HG02840 (cell line): ENCODE data around the gene AFF2.

Source experiments
- ATAC-seq: cut with Tn5 transposase; IDR thresholded peaks from one replicate; pipeline ENCODE4 v1.9.1; 2021; ENCODE audit warnings: mild to moderate bottlenecking, moderate library complexity, moderate number of reproducible peaks; ENCODE audit not compliant: unreplicated experiment, low FRiP score

Gene AFF2

DNA sequence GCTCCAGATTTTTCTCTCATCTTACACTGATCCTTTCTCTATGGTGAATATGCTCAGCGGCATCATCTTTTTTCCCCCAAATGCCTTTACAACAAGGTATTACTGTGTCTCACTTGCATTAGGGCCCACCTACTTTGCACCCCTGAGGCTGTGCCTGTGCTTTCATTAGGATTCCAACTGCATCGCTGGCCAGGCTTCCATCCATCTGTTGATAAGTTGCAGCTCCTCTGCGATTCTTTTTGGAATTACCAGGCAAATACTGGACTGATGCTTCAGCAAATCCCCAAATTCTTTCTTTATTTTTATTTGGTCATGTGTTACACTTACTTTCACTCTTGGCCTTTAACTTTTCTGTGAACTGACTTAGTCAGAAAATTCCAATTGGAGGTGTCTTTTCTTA is 77.3 kb downstream of the AFF2 start:
- no peak for ATAC-seq

DNA sequence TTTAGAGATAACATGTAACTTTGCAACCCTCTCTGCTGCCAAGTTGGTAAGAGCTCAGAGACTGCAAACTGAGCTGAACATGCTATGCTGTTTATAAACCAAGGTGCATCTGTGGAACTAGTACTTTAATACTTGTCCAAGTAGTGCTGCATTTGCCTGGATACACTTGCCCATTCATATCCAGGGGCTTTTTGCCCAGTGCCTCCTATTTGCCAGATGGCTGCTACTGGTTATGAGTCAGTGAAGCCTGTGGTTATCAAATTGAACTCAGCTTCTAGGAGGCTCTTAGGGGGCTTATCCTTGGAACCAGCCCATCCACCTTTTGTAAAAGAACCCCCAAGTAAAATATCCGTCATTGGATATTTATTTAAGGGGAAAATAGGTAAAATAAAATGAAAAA is 79.6 kb downstream of the AFF2 start:
- ATAC-seq, result no peak

DNA sequence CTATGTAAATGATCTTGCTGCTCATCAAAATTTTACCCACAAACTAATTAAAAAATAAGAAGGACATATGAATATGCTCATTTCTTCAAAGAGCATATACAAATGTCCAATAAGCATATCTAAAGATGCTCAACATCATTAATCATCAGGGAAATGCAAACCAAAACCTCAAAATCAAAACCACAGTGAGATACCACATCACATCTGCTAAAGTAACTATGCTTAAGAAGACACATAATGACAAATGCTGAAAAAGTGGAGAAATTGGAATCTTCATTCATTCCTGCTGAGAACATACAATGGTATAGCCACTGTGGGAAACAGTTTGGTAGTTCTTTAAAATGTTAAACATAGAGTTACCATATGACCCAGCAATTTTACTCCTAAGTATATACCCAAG is 81.9 kb downstream of the AFF2 start:
- no peak for ATAC-seq

DNA sequence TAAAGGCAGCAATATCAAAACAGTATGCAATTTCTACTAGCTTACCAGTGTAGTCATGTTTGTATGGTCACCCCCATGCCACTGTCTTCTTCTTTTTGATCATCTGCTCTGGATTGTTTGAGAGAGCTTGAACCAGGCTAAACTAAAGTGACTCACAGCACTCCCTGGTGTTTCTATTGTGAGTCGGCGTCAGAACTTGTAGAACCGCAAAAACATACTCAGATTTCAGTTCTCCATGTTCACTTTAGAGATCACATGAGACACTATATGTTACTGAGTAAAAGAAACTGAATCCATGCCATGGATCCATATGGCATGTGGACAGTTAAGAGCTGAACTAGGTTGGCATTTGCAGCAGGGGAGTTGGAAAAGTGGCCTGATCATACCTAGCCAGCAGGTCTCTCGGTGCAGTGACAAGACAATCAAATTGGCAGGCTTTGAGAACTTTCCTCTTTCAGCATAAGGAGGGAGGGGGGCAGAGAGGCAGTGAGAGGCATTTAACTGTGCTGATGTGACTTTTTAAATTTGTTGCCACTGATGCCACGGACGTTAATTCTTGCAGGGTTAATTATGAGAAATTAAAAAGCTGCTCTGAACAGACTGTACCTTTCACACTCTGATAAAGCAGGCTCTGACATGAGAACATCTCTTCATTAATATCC is 88.4 kb downstream of the AFF2 start:
- ATAC-seq, result no peak

DNA sequence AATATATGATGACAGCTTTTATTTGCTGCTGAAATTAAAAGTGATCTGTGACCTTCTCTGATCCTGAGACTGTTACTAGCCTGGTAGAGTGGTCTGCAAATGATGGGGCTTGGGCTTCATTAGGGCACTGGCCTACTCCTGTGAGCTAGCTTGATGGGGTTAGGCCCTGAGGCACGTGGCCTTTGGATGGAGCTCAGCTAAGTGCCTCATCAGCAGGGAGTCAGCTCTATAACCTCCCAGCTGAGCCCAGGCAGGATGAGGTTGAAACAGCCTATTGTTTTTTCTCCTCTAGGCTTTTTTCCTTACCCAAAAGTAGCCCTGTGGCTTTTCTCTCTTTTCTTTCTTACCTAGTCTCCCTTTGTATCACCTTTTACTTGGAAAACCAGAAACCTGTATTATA is 92.2 kb downstream of the AFF2 start:
- ATAC-seq, result no peak

DNA sequence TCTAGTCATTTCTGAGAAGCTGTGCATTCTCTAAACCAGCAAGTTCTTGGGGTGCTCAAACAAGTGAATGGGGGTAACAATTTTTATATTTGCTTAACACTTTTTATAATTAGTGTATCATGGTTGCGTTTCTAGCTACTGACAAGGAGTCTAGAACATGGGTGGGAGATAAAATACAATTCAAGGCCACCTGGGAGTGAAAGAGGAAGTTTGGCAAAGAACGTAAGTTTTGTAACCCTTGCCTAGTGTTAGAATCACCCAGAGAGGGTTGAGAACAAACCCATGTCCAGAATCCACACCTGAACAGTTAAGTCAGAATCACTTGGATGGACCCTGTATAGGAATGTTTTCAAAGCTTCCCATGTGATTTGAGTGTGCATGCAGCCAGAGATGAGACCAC is 92.7 kb downstream of the AFF2 start:
- ATAC-seq, result no peak

DNA sequence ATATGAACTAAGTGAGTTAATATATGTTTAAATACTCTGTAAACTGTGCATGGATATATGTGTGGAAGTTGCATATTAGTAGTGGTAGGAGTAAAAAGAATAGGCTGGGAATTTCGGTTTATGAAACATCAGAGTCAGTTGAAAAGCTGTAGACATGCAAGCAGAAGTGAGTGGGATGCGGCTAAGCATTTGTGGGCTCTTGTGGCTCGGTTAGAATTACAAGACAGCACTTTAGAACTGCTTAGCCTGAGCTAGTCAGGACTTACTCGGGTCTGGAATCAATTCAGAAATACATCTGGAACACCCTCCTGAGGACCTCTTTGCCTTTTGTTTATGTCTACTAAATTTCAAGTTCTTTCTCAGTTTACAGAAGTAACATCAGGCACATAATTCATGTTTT is 93.6 kb downstream of the AFF2 start:
- ATAC-seq, result no peak

DNA sequence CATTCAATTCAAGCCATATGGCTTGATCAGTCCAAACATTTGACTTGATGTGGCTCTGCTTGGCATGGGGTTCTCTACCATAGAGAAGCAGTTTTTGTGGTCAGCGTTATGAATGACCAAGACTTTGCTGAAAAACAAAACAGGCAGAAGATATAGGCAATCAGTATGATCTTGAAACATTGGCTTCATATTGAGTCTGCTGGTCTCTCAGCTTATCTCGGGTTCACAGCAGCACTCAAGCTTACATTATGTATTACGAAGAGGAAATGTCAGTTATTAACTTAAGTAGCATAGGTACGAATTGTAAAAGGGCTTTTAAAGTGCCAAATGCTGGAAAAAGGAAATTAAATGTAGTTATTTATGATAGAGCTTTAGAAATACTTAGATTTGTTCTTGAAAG is 99.0 kb downstream of the AFF2 start:
- ATAC-seq, result no peak

DNA sequence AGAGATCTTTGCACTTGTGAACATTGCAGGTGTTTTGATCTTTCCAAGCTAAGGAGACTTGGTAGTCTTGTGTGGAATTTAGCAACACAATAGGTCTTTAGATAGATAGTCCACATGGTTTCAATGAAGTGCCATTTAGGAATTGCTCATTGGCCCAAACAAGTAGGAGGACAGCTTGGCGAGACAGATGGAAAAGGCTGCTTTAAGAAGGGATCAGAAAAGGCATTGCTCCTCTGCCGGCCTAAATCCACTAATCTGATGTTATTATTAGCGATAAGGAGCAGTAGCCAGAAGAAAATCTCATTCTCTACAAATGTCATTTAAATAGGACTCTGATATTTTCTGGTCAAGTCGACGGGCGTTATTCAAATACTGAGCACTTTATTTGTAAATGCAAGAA is 99.7 kb downstream of the AFF2 start:
- ATAC-seq, result no peak

DNA sequence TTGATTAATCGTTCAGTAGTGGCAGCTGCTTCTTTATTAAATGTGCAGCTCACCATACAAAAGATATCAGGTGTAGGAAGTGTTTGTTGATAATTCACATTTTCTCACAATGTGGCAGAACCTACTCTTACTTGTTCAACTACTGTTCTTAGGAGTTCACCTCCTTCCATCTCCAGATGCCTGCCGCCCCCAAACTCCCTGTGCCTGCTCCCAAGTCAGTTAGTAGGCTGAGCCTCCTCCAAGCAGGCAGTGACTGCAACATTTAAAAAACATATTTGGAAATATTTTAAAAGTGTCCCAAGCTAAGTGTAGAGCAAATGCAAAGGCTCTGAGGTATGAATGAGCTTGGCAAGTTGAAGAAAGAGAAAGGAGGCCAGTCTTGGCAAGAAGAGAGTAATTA is 100.2 kb downstream of the AFF2 start:
- ATAC-seq, result no peak

DNA sequence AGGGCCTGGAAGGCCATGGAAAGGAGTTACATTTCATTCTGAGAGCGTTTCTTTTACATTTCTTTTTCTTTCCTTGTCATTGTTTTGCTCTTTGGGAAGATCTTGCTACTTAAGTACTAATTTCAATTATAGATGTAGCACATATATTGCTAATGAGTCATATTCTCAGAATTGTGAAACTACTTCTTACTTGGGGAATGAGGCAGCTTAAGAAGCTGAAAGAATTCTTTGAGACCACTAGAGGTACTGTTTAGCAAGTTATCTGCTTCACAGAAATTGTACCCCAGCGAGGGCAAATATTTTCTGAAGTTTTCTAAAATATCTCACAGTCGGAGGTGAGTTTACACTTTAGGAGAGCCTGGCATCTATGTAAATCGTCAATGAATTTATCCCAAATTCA is 100.6 kb downstream of the AFF2 start:
- ATAC-seq, result no peak

DNA sequence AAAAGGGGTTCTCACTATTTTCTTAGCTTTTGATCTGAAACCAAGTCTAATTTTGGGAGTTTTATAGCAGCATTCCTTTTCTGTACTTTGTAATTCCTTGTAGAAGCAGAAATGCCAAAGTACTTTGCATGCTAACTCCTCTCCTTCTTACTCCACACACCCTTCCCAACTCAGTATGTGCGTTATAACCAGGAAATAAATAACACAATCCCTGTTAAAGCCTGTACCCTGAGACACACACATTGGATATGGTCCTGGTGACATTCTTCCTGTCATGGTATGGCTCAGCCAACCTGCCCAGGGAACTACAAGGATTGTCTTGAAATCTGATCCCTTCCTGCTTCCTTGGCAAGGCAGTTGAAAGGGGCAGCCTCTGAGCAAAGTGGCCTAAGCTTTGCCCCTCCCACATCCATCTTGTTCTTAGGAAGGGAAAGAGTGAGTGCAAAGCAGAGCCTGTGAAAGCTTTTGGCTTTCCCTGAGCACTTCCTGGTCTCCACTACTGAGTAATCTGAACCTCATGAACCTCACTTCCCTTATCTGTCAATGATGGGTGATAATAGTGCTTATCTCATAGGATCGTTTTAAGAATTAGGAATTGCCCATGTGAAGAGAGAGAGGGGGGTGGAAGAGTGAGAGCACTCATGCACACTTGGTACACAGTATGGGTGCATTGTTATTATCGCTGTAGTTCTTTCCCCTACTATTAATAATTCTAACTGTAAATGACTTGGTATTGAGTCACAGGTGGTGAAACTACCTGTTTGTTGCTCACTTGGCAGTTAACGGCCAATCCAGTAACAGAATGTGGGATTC is 109.3 kb downstream of the AFF2 start:
- ATAC-seq, result peak; percentile 80

DNA sequence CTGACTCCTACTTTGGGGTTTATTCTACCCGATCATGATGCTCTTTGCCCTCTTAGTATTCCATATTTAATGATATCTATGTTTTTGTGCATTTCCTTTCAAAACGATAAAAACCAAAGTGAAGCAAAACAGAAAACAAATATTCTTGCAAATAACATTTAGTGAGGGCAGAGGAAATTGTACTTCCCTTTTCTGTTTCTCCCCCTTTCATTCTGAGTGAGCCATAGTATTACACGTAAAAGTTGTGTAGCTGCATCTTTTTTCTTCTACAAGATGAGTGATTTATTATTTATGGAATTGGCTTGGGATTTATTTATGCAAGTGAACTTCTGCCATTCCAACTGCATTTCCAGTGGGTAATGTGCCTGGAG is 109.9 kb downstream of the AFF2 start:
- peak; percentile 64 for ATAC-seq

DNA sequence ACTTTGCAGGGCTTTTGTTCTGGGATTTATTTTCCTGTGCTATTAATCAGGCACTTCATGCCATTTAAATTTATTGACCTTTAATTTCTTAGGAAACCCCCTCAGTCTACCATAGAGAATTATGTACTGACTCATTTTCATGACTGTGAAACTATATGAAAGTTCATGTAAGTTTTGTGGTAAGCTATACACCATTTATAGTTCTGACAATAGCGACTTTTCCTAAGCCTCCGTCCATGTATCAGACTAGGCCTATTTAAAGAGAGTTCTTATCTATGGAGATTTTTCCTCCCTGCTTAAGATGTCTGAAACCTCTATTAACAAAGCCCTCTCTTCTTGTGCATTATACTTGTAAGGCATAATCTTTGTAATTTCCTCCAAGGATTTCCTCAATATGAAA is 111.6 kb downstream of the AFF2 start:
- ATAC-seq, result no peak

DNA sequence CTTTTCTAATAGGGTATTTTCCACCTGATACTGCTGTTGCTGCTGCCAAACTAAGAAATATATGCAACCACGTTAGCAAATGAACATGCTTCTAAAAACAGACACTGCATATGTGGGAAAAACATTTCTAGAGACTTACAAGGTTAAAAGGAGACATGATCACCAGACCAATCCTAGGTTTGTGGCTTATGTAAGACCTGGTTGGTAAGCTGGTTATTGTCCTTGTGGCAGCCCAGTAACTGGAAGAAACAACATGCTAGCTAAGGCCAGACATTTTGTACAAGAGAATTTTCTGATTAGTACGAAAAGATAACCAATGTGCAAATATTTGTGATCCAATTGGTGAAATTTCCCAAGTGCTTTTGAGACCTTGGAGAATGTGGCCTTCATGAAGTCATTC is 112.0 kb downstream of the AFF2 start:
- no peak for ATAC-seq

DNA sequence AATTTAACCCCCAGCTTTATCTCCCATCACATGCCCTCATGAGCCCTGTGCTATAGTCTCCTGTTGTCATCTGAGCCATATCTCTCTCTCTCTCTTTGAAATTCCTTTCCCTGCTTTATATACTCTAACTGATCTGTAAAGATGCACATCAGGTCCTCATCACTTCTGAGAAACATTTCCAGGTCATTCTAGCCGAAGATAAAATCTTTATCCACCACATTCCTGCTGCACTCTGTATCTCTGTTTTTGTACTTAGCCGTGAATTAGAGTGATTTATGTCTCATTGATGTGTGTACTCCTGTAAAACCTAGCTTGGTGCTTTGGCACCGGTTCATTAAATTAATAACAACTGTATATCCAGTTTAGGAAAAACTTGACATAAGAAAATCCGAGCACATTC is 113.2 kb downstream of the AFF2 start:
- ATAC-seq, result no peak

DNA sequence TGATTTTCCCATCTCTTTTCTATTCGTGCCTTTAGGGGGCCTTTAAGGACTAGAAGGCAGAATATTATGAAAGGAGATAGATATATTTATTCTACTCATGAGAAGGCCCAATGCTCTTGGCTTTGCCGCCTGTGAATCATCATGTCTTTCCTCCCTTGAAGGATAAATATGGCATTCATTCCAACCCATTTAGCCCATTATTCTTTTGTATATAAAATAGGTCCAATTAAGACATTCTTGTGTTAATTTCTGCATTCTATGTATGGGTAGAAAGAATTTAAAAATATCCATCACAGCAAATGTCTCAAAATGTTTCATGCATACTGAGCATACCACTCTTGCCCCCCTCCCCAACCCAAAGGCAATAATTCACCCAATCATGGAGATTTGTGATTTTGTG is 115.1 kb downstream of the AFF2 start:
- no peak for ATAC-seq

DNA sequence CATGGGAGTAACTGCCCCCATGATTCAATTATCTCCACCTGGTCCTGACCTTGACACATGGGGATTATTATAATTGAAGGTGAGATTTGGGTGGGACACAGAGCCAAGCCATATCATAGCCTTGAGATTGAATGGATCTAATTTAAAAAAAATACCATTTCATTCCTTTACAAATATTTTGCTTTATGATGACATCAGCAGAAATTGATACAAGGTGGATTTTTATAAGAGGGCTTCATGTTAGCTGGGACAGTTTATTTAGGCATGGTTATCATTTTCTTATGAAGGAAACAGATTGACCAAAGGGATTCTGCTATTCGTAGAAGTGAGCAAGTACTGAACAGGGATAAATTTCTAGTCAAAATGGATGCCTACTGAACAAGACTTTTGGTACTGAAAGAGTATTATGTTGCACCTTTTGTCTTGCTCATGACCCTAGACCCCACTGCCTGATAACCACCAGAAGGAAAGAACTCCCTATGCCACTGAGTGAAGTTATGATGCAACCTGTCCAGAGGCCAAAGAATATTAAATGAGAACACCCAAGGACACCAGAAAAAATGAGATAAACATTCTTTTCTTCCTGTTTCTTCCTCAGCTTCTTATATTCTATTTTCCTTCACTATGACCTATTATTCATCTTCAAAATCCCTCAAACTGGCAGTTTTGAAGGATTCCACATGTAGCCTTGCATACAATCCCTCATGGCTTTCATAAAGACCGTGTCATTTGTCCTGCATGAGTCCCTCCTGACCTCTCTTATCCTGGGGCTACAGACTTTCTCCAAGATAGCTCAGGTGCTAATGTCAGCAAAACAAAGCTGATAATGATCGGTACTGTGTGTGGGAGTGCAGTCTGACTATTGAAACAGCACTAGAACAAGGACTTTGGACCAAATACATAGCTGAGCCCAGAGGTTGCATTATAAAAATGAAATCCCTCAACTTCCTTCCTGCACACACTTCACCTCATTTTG is 118.3 kb downstream of the AFF2 start:
- ATAC-seq, result no peak

DNA sequence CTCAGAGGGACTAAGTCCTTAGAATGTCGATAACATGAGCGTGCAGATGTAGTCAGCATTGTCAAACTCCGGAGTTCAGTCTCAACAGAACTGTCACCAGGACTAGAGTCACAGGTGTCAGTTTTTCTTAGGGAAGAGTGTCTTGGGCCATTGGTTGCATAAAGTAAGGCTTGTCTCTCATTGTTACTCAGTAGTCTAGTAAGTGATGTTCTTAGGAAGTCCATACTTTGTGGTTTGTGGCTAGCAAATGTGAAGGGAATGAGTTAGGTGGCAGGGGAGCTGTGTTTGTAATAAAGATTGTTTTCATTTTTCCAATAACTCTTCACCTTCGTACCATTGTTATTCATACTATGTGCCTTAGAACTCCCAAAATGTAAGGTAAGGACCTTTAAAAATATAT is 119.6 kb downstream of the AFF2 start:
- ATAC-seq, result no peak

DNA sequence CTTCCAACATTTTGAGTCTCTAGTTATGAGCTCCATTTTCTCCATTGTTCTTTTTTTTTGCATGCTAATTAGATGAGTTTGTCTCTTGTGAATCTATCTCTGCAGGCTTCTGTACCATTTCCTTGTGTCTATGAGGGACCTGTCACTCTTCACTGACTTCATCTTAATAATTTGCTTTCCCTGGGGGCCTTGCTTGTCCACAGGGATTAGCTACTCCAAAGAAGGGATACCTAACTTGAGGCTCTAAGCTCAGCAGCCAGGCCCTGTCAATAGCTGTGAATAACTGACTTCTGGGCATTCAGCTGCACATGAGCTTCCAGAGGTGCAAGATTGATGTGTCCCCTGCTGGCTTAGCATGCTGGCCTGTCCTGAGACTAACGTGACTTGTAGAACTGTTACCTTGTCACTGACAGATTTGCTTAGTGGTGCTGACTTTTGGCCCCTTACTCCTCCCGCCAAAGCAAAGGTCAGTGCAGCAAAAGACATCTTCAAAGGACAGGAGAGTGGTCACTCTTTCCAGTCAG is 124.6 kb downstream of the AFF2 start:
- ATAC-seq, result no peak

DNA sequence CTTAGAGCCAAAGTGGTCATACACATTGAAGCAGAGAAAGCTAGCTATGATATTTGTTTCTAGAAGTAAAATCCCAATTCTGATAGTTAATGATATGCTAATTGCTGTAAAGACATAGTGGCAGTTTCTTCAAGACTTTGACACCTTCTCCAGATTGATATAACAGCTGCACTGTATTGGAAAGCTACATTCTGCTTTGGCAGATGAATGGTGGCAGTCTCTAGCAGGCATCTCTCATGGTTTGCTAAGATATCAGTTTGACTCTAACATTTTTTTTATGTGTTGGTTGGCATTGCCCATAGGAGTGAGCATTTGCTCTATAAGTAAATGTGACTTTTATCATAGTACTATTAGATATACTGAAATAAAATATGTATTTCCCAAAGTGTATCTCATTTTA is 128.2 kb downstream of the AFF2 start:
- ATAC-seq, result no peak
